AG09319 (cell line): ENCODE measurements around the gene ALOX15.
"Not testable (repeated sequence)": the region's sequence is repeated elsewhere in the genome, so short reads cannot be mapped to it uniquely, and the experiment has no call there.

Experiments used
- DNase-seq: peaks from one replicate; pipeline ENCODE4 v3.0.0-alpha.2; 2010; ENCODE audit warnings: low read depth; ENCODE audit errors: extremely low read depth
- TF ChIP-seq, protein P1 (sequence below): IDR thresholded peaks from 2 replicates; pipeline ENCODE4 v1.5.1; 2011; ENCODE audit warnings: low read depth, mild to moderate bottlenecking, inconsistent platforms, low read length, moderate library complexity

Gene ALOX15, protein sequence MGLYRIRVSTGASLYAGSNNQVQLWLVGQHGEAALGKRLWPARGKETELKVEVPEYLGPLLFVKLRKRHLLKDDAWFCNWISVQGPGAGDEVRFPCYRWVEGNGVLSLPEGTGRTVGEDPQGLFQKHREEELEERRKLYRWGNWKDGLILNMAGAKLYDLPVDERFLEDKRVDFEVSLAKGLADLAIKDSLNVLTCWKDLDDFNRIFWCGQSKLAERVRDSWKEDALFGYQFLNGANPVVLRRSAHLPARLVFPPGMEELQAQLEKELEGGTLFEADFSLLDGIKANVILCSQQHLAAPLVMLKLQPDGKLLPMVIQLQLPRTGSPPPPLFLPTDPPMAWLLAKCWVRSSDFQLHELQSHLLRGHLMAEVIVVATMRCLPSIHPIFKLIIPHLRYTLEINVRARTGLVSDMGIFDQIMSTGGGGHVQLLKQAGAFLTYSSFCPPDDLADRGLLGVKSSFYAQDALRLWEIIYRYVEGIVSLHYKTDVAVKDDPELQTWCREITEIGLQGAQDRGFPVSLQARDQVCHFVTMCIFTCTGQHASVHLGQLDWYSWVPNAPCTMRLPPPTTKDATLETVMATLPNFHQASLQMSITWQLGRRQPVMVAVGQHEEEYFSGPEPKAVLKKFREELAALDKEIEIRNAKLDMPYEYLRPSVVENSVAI

DNA sequence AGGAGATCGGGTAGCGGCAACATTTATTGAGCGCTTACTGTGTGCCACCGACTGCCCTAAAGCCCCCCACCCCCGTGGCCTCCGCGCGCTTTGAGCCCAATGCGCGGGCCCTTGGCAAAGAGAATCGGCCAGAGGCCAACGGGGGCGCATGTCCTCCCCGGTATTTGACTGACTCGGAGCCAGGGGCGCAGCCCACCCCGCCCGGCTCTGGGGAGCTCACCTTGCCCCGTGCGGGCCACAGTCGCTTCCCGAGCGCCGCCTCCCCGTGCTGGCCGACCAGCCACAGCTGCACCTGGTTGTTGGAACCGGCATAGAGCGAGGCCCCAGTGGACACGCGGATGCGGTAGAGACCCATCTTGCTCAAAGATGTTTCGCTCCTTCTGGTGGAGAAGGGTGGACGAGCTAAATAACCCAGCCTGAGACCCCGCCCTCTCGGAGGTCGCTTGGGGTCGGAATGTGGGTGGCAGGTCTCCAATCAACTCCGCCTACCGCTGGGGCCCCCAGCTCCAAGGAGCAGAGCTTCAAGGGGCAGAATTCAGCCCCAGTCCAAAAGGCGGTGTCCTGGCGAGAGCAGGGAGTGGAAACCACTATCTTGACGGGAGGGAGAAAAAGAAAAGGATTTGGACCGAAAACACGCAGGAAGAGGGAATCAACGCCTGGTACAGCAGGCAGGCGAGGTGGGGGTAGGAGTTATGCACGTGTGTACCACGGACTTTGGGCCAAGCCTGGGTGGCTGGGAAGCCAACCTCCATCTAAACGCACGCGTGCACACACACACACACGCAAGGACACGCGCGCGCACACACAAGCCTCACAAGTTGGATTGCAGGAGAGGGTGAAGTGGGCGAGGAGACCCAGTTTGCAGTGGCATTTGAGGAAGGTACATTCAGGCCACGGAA lies at the start of gene ALOX15:
TSS of gene ALOX15 (minus strand) at position 382 of the 899 bp plus-strand sequence. CDS start at position 355, 27 bp downstream.
- no peak for DNase-seq
- TF ChIP-seq, protein P1, sequence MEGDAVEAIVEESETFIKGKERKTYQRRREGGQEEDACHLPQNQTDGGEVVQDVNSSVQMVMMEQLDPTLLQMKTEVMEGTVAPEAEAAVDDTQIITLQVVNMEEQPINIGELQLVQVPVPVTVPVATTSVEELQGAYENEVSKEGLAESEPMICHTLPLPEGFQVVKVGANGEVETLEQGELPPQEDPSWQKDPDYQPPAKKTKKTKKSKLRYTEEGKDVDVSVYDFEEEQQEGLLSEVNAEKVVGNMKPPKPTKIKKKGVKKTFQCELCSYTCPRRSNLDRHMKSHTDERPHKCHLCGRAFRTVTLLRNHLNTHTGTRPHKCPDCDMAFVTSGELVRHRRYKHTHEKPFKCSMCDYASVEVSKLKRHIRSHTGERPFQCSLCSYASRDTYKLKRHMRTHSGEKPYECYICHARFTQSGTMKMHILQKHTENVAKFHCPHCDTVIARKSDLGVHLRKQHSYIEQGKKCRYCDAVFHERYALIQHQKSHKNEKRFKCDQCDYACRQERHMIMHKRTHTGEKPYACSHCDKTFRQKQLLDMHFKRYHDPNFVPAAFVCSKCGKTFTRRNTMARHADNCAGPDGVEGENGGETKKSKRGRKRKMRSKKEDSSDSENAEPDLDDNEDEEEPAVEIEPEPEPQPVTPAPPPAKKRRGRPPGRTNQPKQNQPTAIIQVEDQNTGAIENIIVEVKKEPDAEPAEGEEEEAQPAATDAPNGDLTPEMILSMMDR = no peak

DNA sequence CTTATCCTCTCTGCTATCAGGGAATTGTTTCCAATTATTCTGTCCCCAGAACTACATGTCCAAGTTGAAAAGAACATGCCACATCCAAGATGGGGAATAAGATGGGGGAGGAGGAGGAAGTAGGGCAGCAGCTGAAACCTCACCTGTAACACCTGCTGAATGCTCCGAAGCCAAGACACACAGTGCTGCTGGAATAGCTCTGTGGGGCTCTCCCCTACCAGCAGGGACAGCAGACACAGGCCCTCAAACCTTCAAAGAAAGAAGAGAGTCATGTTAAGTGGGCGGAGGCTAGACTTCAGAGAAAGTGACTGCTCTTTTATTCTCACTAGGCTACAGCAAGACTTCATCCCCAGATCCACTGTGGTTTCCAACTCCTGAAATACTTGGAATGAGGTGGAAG lies 49.3 kb upstream of the ALOX15 start:
- TF ChIP-seq, protein P1 = no peak
- DNase-seq = no peak

DNA sequence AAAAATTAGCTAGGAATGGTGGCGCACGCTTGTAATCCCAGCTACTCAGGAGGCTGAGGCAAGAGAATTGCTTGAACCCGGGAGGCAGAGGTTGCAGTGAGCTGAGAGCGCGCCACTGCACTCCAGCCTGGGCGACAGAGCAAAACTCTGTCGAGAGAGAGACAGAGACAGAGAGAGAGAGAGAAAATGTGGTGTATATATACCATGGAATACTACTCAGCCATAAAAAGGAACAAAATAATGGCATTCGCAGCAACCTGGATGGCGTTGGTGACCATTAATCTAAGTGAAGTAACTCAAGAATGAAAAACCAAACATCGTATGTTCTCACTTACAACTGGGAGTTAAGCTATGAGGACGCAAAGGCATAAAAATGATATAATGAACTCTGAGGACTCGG lies 48.4 kb upstream of the ALOX15 start:
- not testable (repeated sequence) for DNase-seq

DNA sequence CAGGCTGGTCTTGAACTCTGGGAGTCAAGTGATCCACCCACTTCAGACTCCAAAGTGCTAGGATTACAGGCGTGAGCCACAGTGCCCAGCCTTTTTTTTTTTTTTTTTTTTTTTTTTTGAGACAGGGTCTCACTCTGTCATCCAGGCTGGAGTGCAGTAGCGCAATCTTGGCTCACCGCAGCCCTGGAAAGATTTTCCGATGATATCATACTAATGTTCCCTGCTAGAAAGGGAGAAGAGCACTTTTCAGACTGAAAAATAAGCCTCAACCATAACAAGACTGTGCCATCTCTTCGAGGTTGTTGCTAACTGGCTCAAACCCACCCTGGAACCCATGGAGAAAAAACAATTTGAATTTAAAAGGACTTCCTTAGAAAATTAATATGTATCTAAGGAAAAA lies 42.3 kb upstream of the ALOX15 start:
- not testable (repeated sequence) for DNase-seq

DNA sequence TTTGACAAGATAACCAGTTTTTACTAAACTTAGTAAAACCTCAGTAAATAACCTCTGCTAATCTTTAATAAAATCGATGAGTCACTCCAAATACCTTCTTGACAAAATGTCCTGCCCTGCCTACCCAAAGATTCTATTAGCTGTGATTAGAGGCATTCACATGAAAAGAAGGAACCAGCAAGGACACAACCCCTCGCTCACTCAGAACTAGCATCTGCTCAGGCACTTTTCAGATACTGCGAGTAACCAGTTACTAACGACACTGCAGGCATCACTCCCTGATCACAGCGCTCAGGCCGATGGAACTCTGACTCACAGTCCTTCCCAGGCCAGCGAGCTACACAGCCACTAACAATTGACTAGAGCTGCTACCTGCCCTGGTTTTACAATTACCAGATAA lies 38.2 kb upstream of the ALOX15 start:
- DNase-seq = no peak
- TF ChIP-seq, protein P1 = no peak

DNA sequence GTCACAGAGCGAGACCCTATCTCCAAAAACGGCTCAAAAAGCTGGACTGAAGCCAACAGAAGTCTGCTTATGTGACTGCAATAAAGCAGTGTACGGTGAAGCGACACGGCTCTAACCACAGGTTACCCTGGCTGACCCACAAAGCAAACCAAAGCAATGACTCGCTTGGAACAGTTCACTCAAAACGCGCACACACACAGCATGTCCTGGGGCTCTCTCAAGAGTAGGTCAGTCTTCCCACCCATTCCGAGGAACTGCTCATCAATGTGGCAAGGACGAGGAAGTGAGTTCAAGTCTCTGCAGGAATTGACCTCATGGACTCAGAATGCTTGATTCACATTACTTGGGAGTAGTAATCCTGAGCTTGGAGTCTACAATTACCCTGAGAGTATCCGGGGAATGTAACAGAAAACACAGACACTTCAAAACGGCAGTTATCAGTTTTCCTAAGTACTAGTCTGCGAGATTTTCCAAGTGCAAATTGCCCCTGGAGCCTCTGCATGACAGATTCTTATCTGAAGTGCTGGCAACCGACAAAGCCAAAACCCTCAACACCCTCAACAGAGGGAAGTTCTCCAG lies 37.1 kb upstream of the ALOX15 start:
- DNase-seq = peak; percentile 14

DNA sequence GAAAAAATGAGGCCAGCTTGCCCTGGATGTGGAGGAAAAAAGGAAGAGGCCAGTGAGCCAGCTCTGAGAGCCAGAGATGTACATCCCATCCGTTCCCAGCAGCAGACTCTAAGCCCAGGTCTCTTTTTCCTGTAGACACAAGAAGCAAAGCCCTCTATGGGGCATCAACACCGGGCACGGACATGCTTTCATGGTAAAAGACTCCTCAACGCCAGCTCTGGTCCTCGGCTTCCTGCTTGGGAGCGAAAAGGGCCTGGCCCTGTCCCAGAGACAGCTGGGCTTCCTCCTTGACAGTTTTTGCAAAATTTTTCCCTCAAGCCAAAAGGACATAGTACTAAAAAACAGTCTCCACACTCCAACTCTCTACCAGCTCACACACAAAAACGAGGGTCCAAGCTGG lies 35.3 kb upstream of the ALOX15 start:
- no peak for DNase-seq

More for the DNA sequence above, 37.1 kb upstream of the ALOX15 start:
- TF ChIP-seq, protein P1 = no peak

More for the DNA sequence above, 35.3 kb upstream of the ALOX15 start:
- TF ChIP-seq, protein P1 = no peak
